HL-60 (cell line): ENCODE results near the gene NKAIN2.

ENCODE experiments used
- POLR2AphosphoS5 ChIP-seq: IDR thresholded peaks from 2 replicates; pipeline ENCODE4 v1.6.1; 2012; ENCODE audit warnings: low read depth
- TF ChIP-seq, protein P1 (sequence below): IDR thresholded peaks from one replicate; pipeline ENCODE4 v1.5.1; 2011; ENCODE audit warnings: low read length, control low read depth, inconsistent platforms; ENCODE audit not compliant: insufficient read depth
- TF ChIP-seq, protein P2 (sequence below): IDR thresholded peaks from 2 replicates; pipeline ENCODE4 v1.6.1; 2012; ENCODE audit warnings: low read depth; ENCODE audit not compliant: insufficient replicate concordance

DNA sequence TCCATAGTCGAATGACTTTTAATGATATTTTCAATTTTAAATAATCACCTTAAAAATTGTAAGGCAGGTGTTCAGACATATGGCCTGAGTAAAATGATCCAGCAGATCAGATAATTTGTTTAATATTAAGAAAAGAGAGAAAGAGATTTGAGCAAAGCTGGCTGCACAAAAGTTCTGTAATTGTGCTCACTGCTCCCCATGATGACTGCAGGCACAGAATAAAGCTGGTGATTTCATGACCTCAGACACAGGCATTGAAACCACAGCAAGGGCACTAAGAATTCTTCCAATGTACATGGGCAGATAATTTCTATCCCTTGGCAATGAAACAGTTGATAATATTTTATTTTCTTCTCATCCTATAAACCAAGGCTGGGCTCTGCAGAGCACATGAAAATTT, 553.1 kb downstream of the NKAIN2 start:
- TF ChIP-seq, protein P1, sequence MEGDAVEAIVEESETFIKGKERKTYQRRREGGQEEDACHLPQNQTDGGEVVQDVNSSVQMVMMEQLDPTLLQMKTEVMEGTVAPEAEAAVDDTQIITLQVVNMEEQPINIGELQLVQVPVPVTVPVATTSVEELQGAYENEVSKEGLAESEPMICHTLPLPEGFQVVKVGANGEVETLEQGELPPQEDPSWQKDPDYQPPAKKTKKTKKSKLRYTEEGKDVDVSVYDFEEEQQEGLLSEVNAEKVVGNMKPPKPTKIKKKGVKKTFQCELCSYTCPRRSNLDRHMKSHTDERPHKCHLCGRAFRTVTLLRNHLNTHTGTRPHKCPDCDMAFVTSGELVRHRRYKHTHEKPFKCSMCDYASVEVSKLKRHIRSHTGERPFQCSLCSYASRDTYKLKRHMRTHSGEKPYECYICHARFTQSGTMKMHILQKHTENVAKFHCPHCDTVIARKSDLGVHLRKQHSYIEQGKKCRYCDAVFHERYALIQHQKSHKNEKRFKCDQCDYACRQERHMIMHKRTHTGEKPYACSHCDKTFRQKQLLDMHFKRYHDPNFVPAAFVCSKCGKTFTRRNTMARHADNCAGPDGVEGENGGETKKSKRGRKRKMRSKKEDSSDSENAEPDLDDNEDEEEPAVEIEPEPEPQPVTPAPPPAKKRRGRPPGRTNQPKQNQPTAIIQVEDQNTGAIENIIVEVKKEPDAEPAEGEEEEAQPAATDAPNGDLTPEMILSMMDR, result no peak
- TF ChIP-seq POLR2AphosphoS5, result no peak
- TF ChIP-seq, protein P2, sequence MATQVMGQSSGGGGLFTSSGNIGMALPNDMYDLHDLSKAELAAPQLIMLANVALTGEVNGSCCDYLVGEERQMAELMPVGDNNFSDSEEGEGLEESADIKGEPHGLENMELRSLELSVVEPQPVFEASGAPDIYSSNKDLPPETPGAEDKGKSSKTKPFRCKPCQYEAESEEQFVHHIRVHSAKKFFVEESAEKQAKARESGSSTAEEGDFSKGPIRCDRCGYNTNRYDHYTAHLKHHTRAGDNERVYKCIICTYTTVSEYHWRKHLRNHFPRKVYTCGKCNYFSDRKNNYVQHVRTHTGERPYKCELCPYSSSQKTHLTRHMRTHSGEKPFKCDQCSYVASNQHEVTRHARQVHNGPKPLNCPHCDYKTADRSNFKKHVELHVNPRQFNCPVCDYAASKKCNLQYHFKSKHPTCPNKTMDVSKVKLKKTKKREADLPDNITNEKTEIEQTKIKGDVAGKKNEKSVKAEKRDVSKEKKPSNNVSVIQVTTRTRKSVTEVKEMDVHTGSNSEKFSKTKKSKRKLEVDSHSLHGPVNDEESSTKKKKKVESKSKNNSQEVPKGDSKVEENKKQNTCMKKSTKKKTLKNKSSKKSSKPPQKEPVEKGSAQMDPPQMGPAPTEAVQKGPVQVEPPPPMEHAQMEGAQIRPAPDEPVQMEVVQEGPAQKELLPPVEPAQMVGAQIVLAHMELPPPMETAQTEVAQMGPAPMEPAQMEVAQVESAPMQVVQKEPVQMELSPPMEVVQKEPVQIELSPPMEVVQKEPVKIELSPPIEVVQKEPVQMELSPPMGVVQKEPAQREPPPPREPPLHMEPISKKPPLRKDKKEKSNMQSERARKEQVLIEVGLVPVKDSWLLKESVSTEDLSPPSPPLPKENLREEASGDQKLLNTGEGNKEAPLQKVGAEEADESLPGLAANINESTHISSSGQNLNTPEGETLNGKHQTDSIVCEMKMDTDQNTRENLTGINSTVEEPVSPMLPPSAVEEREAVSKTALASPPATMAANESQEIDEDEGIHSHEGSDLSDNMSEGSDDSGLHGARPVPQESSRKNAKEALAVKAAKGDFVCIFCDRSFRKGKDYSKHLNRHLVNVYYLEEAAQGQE, result no peak
